T-helper 1 cell treated with Interleukin-12 subunit alpha and Interleukin-12 subunit beta and Interleukin-4 antibody, amounts not matched to agents 30 ng/mL and 1 ng/mL, for 36 hours (primary cell): ENCODE results near the gene PLK1. TPM values are rescaled to one million over a fixed set of nuclear protein-coding genes. Genes with fewer than 3 reads are reported as not detected.

Experiments
- total RNA-seq: library from RNA; stranded (reverse); gene quantifications from 2 replicates; pipeline ENCODE4 v1.2.3, GENCODE V29; 2022

Gene PLK1
- total RNA-seq, 1 donor from 2014 or later: 78.1 TPM

Other genes starting within 250 kb of the PLK1 start
- 24.0 and 25.4 TPM in 2 replicates for gene COG7, start 225.7 kb upstream of the PLK1 start, total RNA-seq
- gene GGA2, start 168.4 kb upstream of the PLK1 start, total RNA-seq: 92.4 and 96.3 TPM in 2 replicates
- gene EARS2, start 121.5 kb upstream of the PLK1 start, total RNA-seq: 19.8 and 20.2 TPM in 2 replicates
- gene UBFD1, start 121.2 kb upstream of the PLK1 start, total RNA-seq: 54.8 and 57.6 TPM in 2 replicates
- gene NDUFAB1, start 82.6 kb upstream of the PLK1 start, total RNA-seq: 90.3 and 97.2 TPM in 2 replicates
- 26.8 and 27.2 TPM in 2 replicates for gene PALB2, start 37.6 kb upstream of the PLK1 start, total RNA-seq
- gene DCTN5, start 37.4 kb upstream of the PLK1 start, total RNA-seq: 106 and 107 TPM in 2 replicates
- not detected in 2 replicates for gene ERN2, start 34.3 kb downstream of the PLK1 start, total RNA-seq
- not detected in 2 replicates for gene CHP2, start 76.1 kb downstream of the PLK1 start, total RNA-seq
- gene PRKCB, start 157.1 kb downstream of the PLK1 start, total RNA-seq: 78.0 and 79.4 TPM in 2 replicates